Body of pancreas (tissue), 4 donors: Measurements from ENCODE around the gene MPST.

ENCODE experiments used
- CTCF ChIP-seq, 7 experiments: fragments of 450-650 bp in 4 of 7; fragments of 200-600 bp in 3 of 7; sonication (generic) in 3 of 7; IDR thresholded peaks; one replicate each; pipeline ENCODE4 v1.5.1; 2016 to 2019; ENCODE audit warnings: antibody characterized with exemption in 7 of 7
- POLR2A ChIP-seq, 3 donors: fragments of 450-650 bp; IDR thresholded peaks; one replicate each; pipeline ENCODE4 v1.6.1; 2016; ENCODE audit warnings: antibody characterized with exemption in 3 of 3, mild to moderate bottlenecking in 2 of 3

- TF ChIP-seq CTCF (IDR thresholded peaks at IDR 0.05): no peak
- TF ChIP-seq POLR2A (IDR thresholded peaks at IDR 0.05): no peak
These were observed 31.4 kb downstream of the MPST start for GRCh38 chr22:37050913-37051312.
